H1 (cell line): ENCODE data around the gene PROSER3. TPM values are rescaled to one million over a fixed set of nuclear protein-coding genes. Genes with fewer than 3 reads are reported as not detected.
A peak's percentile ranks its signal among the peaks of the same experiment; 100 is the strongest.

Experiments
- CTCF ChIA-PET: fragments of 300-600 bp; sonication (Branson Sonifier 250); formaldehyde crosslinking; loops from one replicate; lab custom pipeline; 2021; ENCODE audit not compliant: partially characterized antibody; lab: Charles Lee
- POLR2A ChIA-PET: fragments of 300-600 bp; sonication (Branson Sonifier 250); formaldehyde crosslinking; loops from one replicate; lab custom pipeline; 2021; ENCODE audit warnings: inconsistent platforms; ENCODE audit not compliant: partially characterized antibody; lab: Charles Lee
- DNase-seq, 2 experiments: peaks; one replicate each; pipeline versions ENCODE4 v3.0.0 to v3.0.0-alpha.2; 2010 to 2022; ENCODE audit warnings: low spot score in 2 of 2, low read depth in 1 of 2, mixed read lengths in 1 of 2
- FAIRE-seq: peaks from 2 replicates; lab custom pipeline; 2011; peaks lifted over from hg19 to GRCh38; lab: Jason Lieb, UNC
- H2AFZ ChIP-seq: 2 replicates; pipeline ENCODE4 v1.8.1; 2012; ENCODE audit warnings: low read length, inconsistent platforms
- H2AK5ac ChIP-seq: 2 replicates; pipeline ENCODE4 v1.6.1; 2013; ENCODE audit warnings: low read depth, low read length
- H2BK120ac ChIP-seq: replicated peaks from 2 replicates; pipeline ENCODE3; 2013; ENCODE audit warnings: low read depth, low read length, inconsistent platforms
- H2BK12ac ChIP-seq: 2 replicates; pipeline ENCODE4 v1.6.1; 2013; ENCODE audit warnings: low read depth, low read length
- H2BK15ac ChIP-seq: 2 replicates; pipeline ENCODE4 v1.6.1; 2013; ENCODE audit warnings: low read length
- H2BK20ac ChIP-seq: 2 replicates; pipeline ENCODE4 v1.6.1; 2013; ENCODE audit warnings: low read length
- H2BK5ac ChIP-seq: 2 replicates; pipeline ENCODE4 v1.6.1; 2013; ENCODE audit warnings: low read depth, low read length
- H3K14ac ChIP-seq: 2 replicates; pipeline ENCODE4 v1.6.1; 2013; ENCODE audit warnings: inconsistent platforms; ENCODE audit not compliant: insufficient read length
- H3K18ac ChIP-seq: 2 replicates; pipeline ENCODE4 v1.6.1; 2013; ENCODE audit warnings: low read length; ENCODE audit errors: extremely low read depth
- H3K23ac ChIP-seq: 2 replicates; pipeline ENCODE4 v1.6.1; 2013; ENCODE audit warnings: inconsistent platforms; ENCODE audit not compliant: insufficient read length
- H3K23me2 ChIP-seq: 2 replicates; pipeline ENCODE4 v1.6.1; 2013; ENCODE audit warnings: low read depth, low read length
- H3K27ac ChIP-seq: 2 replicates; pipeline ENCODE4 v1.6.1; 2011; ENCODE audit warnings: low read depth, low read length, inconsistent platforms
- H3K27me3 ChIP-seq, 4 experiments: replicated peaks in 1 of 4; 1 replicate in 1 of 4; 2 replicates in 3 of 4; pipeline versions ENCODE4 v1.6.1 to v1.8.1; 2011 to 2013; ENCODE audit warnings: low read length in 3 of 4, mild to moderate bottlenecking in 3 of 4, inconsistent platforms in 2 of 4, mixed read lengths in 2 of 4, moderate library complexity in 1 of 4; ENCODE audit not compliant: control insufficient read depth in 3 of 4, insufficient read depth in 3 of 4; ENCODE audit errors: extremely low read depth in 1 of 4
- H3K36me3 ChIP-seq, 4 experiments: 2 replicates each; pipeline versions ENCODE4 v1.6.1 to v1.8.1; 2011 to 2013; ENCODE audit warnings: mild to moderate bottlenecking in 4 of 4, low read length in 3 of 4, moderate library complexity in 2 of 4, control low read depth in 1 of 4, inconsistent platforms in 1 of 4; ENCODE audit not compliant: insufficient read depth in 4 of 4, control insufficient read depth in 2 of 4
- H3K4ac ChIP-seq: replicated peaks from 2 replicates; pipeline ENCODE3; 2013; ENCODE audit warnings: low read length, low read depth, mixed read lengths, inconsistent platforms; ENCODE audit not compliant: insufficient read length
- H3K4me1 ChIP-seq, 4 experiments: replicated peaks in 1 of 4; 1 replicate in 1 of 4; 2 replicates in 3 of 4; pipeline versions ENCODE4 v1.6.1 to v1.8.1; 2011 to 2013; ENCODE audit warnings: low read length in 3 of 4, inconsistent platforms in 2 of 4, mixed read lengths in 1 of 4; ENCODE audit not compliant: insufficient read depth in 4 of 4, control insufficient read depth in 3 of 4
- H3K4me2 ChIP-seq, 2 experiments: 2 replicates each; pipeline versions ENCODE4 v1.6.1 to v1.8.1; 2011 to 2013; ENCODE audit warnings: low read depth in 2 of 2, low read length in 2 of 2, control low read depth in 1 of 2, inconsistent platforms in 1 of 2, mild to moderate bottlenecking in 1 of 2; ENCODE audit not compliant: insufficient read depth in 1 of 2
- H3K4me3 ChIP-seq, 4 experiments: fragments of 200-600, 300-600 bp in 1 of 4; sonication (generic), shearing (Covaris generic), sonication (Bioruptor Twin) in 1 of 4; 2 replicates each; pipeline versions ENCODE4 v1.5.1 to v1.8.1; 2011 to 2016; ENCODE audit warnings: low read length in 4 of 4, low read depth in 3 of 4, control low read depth in 2 of 4, inconsistent platforms in 2 of 4, mild to moderate bottlenecking in 2 of 4, mixed read lengths in 1 of 4, moderate library complexity in 1 of 4; ENCODE audit not compliant: insufficient read depth in 2 of 4; ENCODE audit errors: extremely low read depth in 1 of 4
- H3K56ac ChIP-seq: replicated peaks from 2 replicates; pipeline ENCODE3; 2013; ENCODE audit warnings: low read depth, mild to moderate bottlenecking, mixed read lengths, low read length, inconsistent platforms; ENCODE audit not compliant: insufficient read length
- H3K79me1 ChIP-seq: 2 replicates; pipeline ENCODE4 v1.6.1; 2013; ENCODE audit warnings: low read depth, low read length, control low read depth
- H3K79me2 ChIP-seq, 2 experiments: 2 replicates each; pipeline versions ENCODE4 v1.6.1 to v1.8.1; 2012 to 2013; ENCODE audit warnings: low read length in 2 of 2, mild to moderate bottlenecking in 2 of 2, inconsistent platforms in 1 of 2; ENCODE audit not compliant: insufficient read depth in 2 of 2, control insufficient read depth in 1 of 2
- H3K9ac ChIP-seq, 4 experiments: replicated peaks in 1 of 4; 1 replicate in 1 of 4; 2 replicates in 3 of 4; pipeline versions ENCODE4 v1.6.1 to v1.8.1; 2011 to 2013; ENCODE audit warnings: low read depth in 3 of 4, low read length in 3 of 4, control low read depth in 2 of 4, mild to moderate bottlenecking in 2 of 4, moderate library complexity in 2 of 4, inconsistent platforms in 1 of 4; ENCODE audit errors: extremely low read depth in 1 of 4
- H3K9me3 ChIP-seq, 2 experiments: 2 replicates each; pipeline versions ENCODE4 v1.6.1 to v1.8.1; 2012 to 2013; ENCODE audit warnings: mild to moderate bottlenecking in 2 of 2, moderate library complexity in 2 of 2, control low read depth in 1 of 2, inconsistent platforms in 1 of 2, low read depth in 1 of 2, low read length in 1 of 2, mixed read lengths in 1 of 2; ENCODE audit not compliant: insufficient read depth in 2 of 2
- H4K20me1 ChIP-seq, 2 experiments: replicated peaks in 1 of 2; 2 replicates each; pipeline versions ENCODE3 to v1.8.1; 2011 to 2013; ENCODE audit warnings: inconsistent platforms in 2 of 2, low read length in 2 of 2, mild to moderate bottlenecking in 1 of 2; ENCODE audit not compliant: insufficient read depth in 2 of 2, control insufficient read depth in 1 of 2
- H4K5ac ChIP-seq: 2 replicates; pipeline ENCODE4 v1.6.1; 2013; ENCODE audit warnings: low read length, low read depth, mixed read lengths, inconsistent platforms; ENCODE audit not compliant: insufficient read length
- H4K8ac ChIP-seq: 2 replicates; pipeline ENCODE4 v1.8.0; 2013; ENCODE audit warnings: mild to moderate bottlenecking, moderate library complexity, low read length, inconsistent platforms; ENCODE audit not compliant: insufficient read depth; ENCODE audit errors: extremely low read depth
- H4K91ac ChIP-seq: replicated peaks from 2 replicates; pipeline ENCODE3; 2013; ENCODE audit warnings: low read length, mixed read lengths, inconsistent platforms; ENCODE audit not compliant: insufficient read length
- ASH2L ChIP-seq: fragments of 200-600, 300-600 bp; sonication (generic); IDR thresholded peaks from one replicate; pipeline ENCODE4 v1.7.1; 2017; ENCODE audit warnings: low read length
- CREB1 ChIP-seq: IDR thresholded peaks from 2 replicates; pipeline ENCODE4 v1.6.1; 2012; ENCODE audit warnings: inconsistent platforms
- MAX ChIP-seq: IDR thresholded peaks from 2 replicates; pipeline ENCODE4 v1.6.1; 2012; ENCODE audit warnings: inconsistent platforms
- POLR2A ChIP-seq, 2 experiments: IDR thresholded peaks; 1 replicate in 1 of 2; 2 replicates in 1 of 2; pipeline ENCODE4 v1.6.1; 2011; ENCODE audit warnings: low read depth in 2 of 2, low read length in 2 of 2, mild to moderate bottlenecking in 2 of 2; ENCODE audit errors: control extremely low read depth in 1 of 2
- POU5F1 ChIP-seq: IDR thresholded peaks from 2 replicates; pipeline ENCODE4 v1.6.1; 2011; ENCODE audit warnings: low read depth, mild to moderate bottlenecking, low read length, moderate library complexity
- RNF2 ChIP-seq: fragments of 200-900, 300-1000 bp; sonication (generic); IDR thresholded peaks from 2 replicates; pipeline ENCODE4 v1.7.1; 2016; ENCODE audit warnings: borderline replicate concordance, low read depth, mild to moderate bottlenecking, antibody characterized with exemption, low read length; ENCODE audit not compliant: poor library complexity, severe bottlenecking; ENCODE audit errors: missing control alignments
- SIN3A ChIP-seq, 2 experiments: IDR thresholded peaks in 1 of 2; conservative IDR thresholded peaks in 1 of 2; 2 replicates each; pipeline ENCODE4 v1.6.1; 2011 to 2012; ENCODE audit warnings: low read length in 2 of 2, improper control_type of control experiment in 1 of 2, low read depth in 1 of 2, mild to moderate bottlenecking in 1 of 2
- SP2 ChIP-seq: IDR thresholded peaks from 2 replicates; pipeline ENCODE4 v1.6.1; 2012; ENCODE audit warnings: mild to moderate bottlenecking, low read length, inconsistent platforms
- SRF ChIP-seq: IDR thresholded peaks from 2 replicates; pipeline ENCODE4 v1.6.1; 2011; ENCODE audit warnings: mild to moderate bottlenecking, low read depth, low read length, moderate library complexity
- SUZ12 ChIP-seq: fragments of 200-600 bp; sonication (generic); IDR thresholded peaks from 2 replicates; pipeline ENCODE4 v1.6.1; 2012; ENCODE audit warnings: mild to moderate bottlenecking, inconsistent platforms, low read length, moderate library complexity, mixed read lengths
- ZNF274 ChIP-seq: IDR thresholded peaks from 2 replicates; pipeline ENCODE4 v1.7.0; 2012; ENCODE audit warnings: low read length, borderline replicate concordance; ENCODE audit errors: extremely low read depth
- WGBS, 2 experiments: shearing (Covaris generic) in 1 of 2; methylation state at CpG; one replicate each; pipeline versions ENCODE4 v1.1.6 to v1.1.7; 2013 to 2015; ENCODE audit warnings: low lambda C conversion rate in 2 of 2, mixed read lengths in 2 of 2, inconsistent platforms in 1 of 2, low coverage in 1 of 2, missing lambda C conversion rate in 1 of 2; ENCODE audit not compliant: insufficient replicate concordance in 2 of 2, insufficient coverage in 1 of 2, insufficient read length in 1 of 2; ENCODE audit errors: extremely low coverage in 1 of 2, missing lambda C conversion rate in 1 of 2; 5-methylcytosine and 5-hydroxymethylcytosine counted together
- polyA plus RNA-seq, 7 experiments: library from polyadenylated mRNA; depleted of rRNA in 3 of 7; stranded (reverse) in 5 of 7; unstranded in 2 of 7; fragments of >200 nt in 5 of 7; fragments of 200-250 nt in 2 of 7; gene quantifications; 1 replicate in 5 of 7; 2 replicates in 1 of 7; 4 replicates in 1 of 7; pipeline versions ENCODE4 v1.2.1 to v1.2.3, GENCODE V29; 2011 to 2013; ENCODE audit warnings: missing spikeins in 2 of 7, mixed read lengths in 2 of 7
- total RNA-seq: library from RNA; stranded (reverse); fragmentation: NEBNext Ultra II Directional; extraction: Animal tissue kit (Norgen Biotek cat#: 25700); gene quantifications from 2 replicates; pipeline ENCODE4 v1.2.1, GENCODE V29; 2021

Gene PROSER3
- total and polyA plus RNA-seq, 2 of the 8 experiments (the other 6 are each of a cell fraction or from before 2014, with no cell fraction given) = 17.8 to 28.9 TPM

GRCh38 chr19:35767288-35768081, 9.5 kb downstream of the PROSER3 start:
- no peak overlapping the region for H3K23ac ChIP-seq
- H2BK5ac ChIP-seq = no peak overlapping the region
- H3K27ac ChIP-seq = no peak overlapping the region
- no peak overlapping the region for H2BK120ac ChIP-seq
- H3K18ac ChIP-seq = no peak overlapping the region
- no peak overlapping the region for H2BK12ac ChIP-seq
- H2AFZ ChIP-seq = no peak overlapping the region
- no peak overlapping the region for H2BK15ac ChIP-seq
- POLR2A ChIA-PET = interaction anchor here (0.6 to 2.8 kb wide), 11 partner anchors 9 to 257 kb away, joined by 3 to 11 read pairs (median 4); partner anchors contain the start of genes HSPB6, IGFLR1, LIN37 and PROSER3
- no peak overlapping the region for H2BK20ac ChIP-seq
- CTCF ChIA-PET = interaction anchor here (0.9 to 2.5 kb wide), 6 partner anchors 9 to 73 kb away, joined by 3 to 9 read pairs (median 4); no protein-coding TSS in a partner anchor
- no peak overlapping the region for H4K91ac ChIP-seq
- H3K79me2 ChIP-seq = no peaks in the 10 kb centered on the region
- H3K9ac ChIP-seq = no peak overlapping the region
- no peak overlapping the region for H3K4ac ChIP-seq
- H2AK5ac ChIP-seq = no peak overlapping the region
- H3K36me3 ChIP-seq = peaks cover 0 to 6% (median 3%) of the 10 kb centered on the region in 4 experiments; a peak in 4 of 8 replicates
- H3K23me2 ChIP-seq = no peaks in the 10 kb centered on the region; the same call in 1 of the 2 replicates
- H3K27me3 ChIP-seq = no peaks in the 10 kb centered on the region
- peak overlapping the region; percentile 58 for H4K8ac ChIP-seq
- peak overlapping the region; percentile 13 to 57 for H3K4me2 ChIP-seq
- H4K5ac ChIP-seq = peak overlapping the region; percentile 15
- peaks cover 0 to 13% (median 7%) of the 10 kb centered on the region in 4 experiments; a peak in 5 of 7 replicates for H3K4me1 ChIP-seq
- no peaks in the 10 kb centered on the region for H3K9me3 ChIP-seq
- WGBS, 2 experiments = 42% methylated on average over 21 of the region's 34 CpGs; no CpG with 5 or more reads in 1 of the 2 experiments
- FAIRE-seq (no peak), DNase-seq (peak in 1 of 2 experiments; percentile 89)
- peaks cover 4 to 5% of the 10 kb centered on the region in 2 experiments for H4K20me1 ChIP-seq
- H3K14ac ChIP-seq = no peak overlapping the region
- peak overlapping the region in 1 of 4 experiments; percentile 42; a peak in 3 of 8 replicates for H3K4me3 ChIP-seq
- H3K56ac ChIP-seq = no peak overlapping the region
- no peaks in the 10 kb centered on the region; the same call in 1 of the 2 replicates for H3K79me1 ChIP-seq
- TF ChIP-seq RNF2 (no peak), SRF (no peak), CREB1 (no peak), POLR2A (IDR thresholded peaks at IDR 0.05; ENCODE audit: control extremely low read depth in 1 of 2, low read depth in 2 of 2, low read length in 2 of 2) (no peak), SUZ12 (no peak), MAX (peak; percentile 16; the same call in 1 of the 2 replicates), ZNF274 (no peak), ASH2L (no peak), POU5F1 (no peak), SP2 (no peak), SIN3A (conservative IDR thresholded peaks at IDR 0.05 in 1 of 2, IDR thresholded peaks at IDR 0.05 in 1 of 2; ENCODE audit: low read depth in 1 of 2, low read length in 2 of 2) (peak in 1 of 2 experiments; percentile 72; a peak in 2 of 4 replicates)
